RPMI8226 (cell line): ENCODE results near the gene KRTAP10-7.
"Not testable (repeated sequence)": the region's sequence is repeated elsewhere in the genome, so short reads cannot be mapped to it uniquely, and the experiment has no call there.

ENCODE experiments used
- DNase-seq: peaks from one replicate; pipeline ENCODE4 v3.0.0-alpha.2; 2015

KRTAP10-7 gene

DNA sequence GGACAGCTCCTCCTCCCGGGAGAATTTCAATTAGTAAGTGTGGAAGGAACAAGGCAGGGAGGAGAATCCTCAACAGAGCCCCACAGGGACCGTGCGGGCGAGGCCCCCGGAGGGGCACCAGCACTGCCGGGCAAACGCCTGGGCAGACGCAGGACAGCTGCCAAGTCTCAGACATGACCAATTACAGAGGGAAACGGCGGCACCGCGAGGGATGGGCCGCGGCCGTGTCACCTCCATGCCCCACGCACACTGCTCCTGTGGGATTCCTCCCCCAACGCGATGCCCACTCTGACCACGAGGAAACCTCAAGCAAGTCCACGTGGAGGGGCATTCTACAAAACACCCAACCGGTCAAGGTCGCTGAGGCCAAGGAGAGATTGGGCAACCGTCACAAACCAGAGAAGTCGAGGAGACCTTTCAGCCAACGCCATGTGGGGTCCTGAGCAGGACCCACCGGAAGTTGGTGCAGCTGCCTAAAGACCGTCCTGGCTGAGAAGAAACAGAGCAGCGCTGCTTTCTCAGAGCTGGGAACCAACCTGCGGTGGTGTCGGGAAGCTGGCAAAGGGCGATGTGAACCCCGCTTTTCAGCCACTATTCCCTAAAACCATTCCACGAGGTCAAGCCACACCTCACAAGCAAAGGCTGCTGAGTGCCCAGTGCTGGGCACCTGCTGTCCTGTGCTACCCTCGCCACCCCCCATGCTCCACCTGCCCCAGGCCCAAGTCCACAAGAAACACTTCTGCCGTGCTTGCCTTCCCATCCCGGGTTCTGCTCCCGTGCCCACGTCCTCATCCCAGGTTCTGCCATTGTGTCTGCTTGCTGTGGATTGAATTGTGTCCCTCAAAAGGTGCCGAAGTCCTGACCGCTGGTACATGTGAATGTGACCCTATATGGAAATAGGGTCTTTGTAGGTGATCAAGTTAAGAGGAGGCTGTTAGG is 28.3 kb upstream of the KRTAP10-7 start:
- no peak for DNase-seq

DNA sequence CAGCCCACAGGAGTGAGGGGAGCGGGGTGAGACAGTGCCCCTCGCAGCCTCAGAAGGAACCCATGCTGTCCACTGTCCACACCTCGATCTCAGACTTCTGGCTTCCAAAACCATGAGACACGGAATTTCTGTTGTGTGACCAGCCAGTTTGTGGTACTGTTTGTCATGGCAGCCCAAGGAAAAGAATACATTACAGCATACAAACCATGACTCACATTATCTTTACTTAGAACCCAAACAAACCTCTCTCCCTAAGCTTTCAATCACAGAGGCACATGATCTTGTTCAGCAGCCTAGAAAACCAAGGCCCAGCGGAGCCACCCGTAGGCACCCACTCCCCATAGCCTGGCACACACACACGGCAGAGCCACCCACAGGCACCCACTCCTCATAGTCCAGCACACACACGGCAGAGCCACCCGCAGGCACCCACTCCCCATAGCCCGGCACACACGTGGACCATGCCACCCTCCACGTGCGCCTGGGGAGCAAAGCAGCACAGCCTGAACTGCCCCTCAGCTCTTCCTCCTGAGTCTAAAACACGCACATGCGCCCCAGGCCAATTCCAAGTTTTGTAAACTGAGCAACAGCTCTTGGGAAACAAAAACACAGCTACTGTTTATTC is 27.3 kb upstream of the KRTAP10-7 start:
- no peak for DNase-seq

DNA sequence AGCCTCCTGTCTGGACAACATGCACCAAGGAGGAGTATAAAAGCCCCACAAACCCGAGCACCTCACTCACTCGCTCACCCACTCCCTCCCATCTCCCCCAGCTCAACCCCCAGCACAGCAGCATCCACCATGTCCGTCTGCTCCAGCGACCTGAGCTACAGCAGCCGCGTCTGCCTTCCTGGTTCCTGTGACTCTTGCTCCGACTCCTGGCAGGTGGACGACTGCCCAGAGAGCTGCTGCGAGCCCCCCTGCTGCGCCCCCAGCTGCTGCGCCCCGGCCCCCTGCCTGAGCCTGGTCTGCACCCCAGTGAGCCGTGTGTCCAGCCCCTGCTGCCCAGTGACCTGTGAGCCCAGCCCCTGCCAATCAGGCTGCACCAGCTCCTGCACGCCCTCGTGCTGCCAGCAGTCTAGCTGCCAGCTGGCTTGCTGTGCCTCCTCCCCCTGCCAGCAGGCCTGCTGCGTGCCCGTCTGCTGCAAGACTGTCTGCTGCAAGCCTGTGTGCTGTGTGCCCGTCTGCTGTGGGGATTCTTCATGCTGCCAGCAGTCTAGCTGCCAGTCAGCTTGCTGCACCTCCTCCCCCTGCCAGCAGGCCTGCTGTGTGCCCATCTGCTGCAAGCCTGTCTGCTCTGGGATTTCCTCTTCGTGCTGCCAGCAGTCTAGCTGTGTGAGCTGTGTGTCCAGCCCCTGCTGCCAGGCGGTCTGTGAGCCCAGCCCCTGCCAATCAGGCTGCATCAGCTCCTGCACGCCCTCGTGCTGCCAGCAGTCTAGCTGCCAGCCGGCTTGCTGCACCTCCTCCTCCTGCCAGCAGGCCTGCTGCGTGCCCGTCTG is 26.6 kb upstream of the KRTAP10-7 start, which contains the start of gene KRTAP10-4:
TSS of gene KRTAP10-4 (plus strand) at position 100 of the 827 bp plus-strand sequence. CDS start at position 130, 30 bp downstream.
- not testable (repeated sequence) for DNase-seq

DNA sequence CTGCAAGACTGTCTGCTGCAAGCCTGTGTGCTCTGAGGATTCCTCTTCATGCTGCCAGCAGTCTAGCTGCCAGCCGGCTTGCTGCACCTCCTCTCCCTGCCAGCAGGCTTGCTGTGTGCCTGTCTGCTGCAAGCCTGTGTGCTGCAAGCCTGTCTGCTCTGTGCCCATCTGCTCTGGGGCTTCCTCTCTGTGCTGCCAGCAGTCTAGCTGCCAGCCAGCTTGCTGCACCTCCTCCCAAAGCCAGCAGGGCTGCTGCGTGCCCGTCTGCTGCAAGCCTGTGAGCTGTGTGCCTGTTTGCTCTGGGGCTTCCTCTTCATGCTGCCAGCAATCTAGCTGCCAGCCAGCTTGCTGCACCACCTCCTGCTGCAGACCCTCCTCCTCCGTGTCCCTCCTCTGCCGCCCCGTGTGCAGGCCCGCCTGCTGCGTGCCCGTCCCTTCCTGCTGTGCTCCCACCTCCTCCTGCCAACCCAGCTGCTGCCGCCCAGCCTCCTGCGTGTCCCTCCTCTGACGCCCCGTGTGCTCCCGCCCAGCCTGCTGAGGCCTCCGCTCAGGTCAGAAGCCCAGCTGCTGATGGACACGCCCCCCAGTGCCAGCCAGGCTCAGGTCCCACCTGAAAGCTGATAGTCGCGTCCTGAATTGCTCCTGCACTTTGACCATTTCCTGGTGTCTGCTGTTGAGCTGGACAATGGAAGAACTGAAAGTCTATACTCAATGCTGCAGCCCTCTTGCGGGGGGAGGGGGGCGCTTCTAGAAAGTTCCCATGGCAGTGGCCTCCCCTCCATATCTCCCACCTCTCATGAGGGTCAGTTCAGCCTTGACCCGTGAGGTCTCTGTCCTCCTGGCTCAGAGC is 25.7 kb upstream of the KRTAP10-7 start:
- DNase-seq: peak; percentile 63

DNA sequence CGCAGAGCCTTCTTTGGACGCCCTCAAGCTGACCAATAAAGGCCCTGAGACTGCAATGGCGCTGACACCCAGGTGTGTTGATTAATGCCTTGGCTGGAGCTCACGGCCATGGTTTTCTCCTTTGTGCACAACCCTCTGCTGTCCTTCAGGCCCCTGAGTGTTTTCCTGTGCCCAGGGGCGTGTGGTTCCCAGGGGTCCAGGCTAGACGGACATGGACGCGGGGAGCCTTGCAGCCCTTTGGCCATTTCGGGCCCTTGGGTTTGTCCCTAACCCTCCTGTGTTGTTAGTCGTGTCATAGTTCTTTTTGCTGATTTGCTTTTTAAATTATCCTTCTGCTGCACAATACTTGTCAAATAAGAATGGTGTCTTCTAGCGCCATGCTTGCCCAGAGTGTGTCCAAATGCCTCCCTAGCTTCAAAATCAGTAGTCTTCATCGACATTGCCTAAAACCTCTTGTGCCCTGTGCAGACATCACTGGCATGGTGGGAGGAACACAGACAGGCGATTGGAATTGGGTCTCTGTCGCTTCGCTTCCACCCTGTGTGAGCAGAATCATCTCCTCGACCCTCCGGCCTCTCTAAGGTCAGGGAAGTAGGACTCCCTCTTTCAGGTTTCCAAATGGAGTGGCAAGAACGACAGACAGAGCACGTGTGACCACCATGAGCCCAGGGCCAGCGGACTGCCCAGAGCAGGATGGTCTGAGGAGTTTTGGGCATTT is 24.9 kb upstream of the KRTAP10-7 start:
- no peak for DNase-seq

DNA sequence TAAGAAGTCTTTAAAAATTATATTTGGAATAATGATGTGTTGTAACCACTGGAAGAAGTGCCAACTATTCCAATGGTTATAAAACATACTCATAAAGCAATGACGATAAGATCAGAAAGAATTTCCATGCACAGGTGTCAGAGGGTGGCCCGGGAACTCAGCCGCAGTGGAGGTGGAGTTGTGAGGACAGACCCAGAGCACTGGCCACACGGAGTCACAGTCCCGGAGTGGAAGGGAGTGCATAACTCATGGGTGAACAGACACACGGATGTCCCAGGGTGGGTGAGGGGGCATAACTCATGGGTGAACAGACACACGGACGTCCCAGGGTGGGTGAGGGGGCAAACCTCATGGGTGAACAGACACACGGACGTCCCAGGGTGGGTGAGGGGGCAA is 24.4 kb upstream of the KRTAP10-7 start:
- no peak for DNase-seq

DNA sequence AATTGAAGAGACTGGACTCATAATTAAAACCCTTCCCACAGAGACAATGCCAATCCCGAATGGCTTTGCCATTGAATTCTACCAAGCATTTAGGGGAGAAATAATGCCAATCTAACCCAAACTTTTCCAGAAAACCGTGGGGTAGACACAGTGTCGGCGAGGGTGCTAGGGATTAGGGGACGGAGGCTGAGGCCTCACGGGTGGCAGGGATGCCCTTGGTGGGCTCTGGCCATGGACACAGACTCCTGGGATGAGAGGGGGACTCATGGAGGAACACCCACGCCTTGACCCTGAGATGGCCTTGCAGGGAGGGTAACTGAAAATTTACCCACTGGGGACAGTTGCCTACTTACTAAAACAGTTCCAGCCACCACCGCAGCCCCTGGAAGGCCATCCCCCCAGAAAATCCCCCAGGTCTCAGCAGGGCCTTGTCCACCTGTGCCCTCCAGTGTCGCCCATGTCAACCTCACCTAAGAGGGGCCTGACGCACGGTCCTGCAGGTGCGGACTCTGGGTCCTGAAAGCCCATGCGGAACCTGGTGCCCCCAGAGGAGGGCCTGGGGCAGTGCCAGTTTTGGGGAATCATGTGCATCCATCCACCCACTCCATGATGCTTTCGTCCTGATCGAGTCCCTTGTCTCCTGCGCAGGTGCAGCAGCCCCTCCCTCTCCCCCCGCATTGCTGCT is 21.9 kb upstream of the KRTAP10-7 start:
- DNase-seq: no peak

DNA sequence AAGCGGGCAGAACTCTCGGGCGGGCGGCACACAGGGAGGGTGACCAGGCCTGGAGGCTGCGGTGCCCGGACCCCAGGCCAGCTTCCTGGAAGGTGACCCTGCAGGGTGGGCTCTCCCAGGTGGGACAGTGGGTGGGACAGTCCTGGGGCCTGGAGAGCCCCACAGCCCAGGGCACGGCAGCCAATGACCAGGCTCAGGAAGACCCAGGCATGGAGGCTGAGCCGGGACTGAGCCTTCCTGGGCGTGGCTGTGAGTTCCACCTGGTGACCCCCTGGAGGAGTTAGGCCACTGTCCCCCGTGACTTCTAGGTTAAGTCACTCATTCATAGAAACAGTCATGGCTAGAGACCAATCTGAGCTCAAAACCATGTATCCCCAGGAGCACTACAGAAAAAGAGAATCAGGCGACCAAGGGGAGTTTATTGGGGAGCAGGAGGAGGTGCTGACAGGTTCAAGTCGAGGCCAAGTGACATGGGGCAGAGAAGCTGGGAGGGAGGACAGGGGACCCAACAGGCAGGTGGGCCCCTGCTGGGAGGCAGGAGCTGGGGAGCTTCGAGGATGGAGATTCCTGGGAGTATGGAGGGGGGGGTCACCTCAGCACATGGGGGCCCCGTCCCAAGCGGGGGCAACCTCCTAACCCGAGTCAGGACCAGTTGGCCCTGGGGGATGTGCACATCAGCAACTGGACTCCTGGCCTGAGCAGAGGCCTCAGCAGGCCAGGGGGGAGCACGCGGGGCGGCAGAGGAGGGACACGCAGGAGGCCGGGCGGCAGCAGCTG is 21.2 kb upstream of the KRTAP10-7 start:
- no peak for DNase-seq

DNA sequence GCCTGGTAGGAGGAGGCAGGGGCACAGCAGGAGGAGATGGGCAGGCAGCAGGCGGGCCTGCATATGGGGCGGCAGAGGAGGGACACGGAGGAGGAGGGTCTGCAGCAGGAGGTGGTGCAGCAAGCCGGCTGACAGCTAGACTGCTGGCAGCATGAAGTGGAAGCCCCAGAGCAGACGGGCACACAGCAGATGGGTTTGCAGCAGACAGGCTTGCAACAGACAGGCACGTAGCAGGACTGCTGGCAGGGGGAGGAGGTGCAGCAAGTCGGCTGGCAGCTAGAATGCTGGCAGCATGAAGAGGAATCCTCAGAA is 20.6 kb upstream of the KRTAP10-7 start:
- DNase-seq: no peak

DNA sequence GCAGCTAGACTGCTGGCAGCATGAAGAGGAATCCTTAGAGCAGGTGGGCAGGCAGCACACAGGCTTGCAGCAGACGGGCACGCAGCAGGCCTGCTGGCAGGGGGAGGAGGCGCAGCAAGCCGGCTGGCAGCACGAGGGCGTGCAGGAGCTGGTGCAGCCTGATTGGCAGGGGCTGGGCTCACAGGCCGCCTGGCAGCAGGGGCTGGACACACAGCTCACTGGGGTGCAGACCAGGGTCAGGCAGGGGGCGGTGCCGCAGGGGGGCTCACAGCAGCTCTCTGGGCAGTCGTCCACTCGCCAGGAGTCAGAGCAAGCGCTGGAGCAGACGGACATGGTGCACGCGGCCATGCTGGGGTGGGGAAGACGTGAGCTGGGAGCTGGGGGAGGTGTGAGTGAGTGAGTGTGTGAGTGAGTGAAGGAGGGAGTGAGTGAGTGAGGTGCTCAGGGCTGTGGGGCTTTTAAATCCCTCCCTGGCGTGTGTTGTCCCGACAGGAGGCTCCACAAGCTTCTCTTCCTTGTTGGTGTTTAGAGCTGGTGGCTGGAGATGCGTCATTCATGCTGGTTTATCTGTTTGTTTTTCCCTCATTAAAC is 20.1 kb upstream of the KRTAP10-7 start, which contains the start of gene KRTAP10-5:
TSS of gene KRTAP10-5 (minus strand) at position 374 of the 591 bp plus-strand sequence. CDS start at position 348, 26 bp downstream.
- DNase-seq: peak; percentile 66

DNA sequence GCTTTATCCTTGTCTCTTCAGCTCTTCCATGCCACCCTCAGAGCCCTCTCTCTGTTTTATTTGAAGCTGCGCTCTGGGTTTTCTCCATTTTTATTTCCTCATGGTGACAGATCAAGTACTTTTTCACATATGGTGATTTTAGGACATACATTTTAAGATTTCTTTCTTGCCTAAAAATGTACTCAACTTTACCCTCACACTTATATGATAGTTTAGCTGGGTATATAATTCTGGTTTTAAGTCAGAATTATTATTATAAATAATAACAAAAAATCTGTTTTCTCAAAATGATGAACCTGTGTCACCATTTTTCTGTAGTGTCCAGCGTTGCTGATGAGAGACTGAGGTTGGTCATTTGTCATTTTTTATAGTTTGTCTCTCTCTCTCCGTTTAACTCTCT is 19.2 kb upstream of the KRTAP10-7 start:
- DNase-seq: no peak

DNA sequence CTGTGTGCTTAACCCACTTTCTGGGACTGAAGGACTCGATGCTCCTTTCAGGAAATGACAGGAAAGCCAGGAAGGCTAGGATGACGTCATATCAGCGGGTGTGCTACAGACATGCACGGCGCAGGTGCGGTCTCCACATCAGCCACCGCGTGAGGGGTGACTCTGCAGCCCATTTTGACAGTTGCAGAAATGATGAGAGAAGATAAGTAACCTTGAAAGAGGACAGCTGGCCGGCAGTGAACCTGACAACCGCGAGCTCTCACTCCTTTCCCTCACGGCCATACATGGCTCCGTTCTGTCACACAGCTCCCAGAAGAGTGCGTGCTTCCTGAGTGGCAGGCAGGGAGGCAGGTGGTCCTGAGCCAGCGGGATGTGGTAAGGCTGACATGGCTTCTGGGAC is 18.3 kb upstream of the KRTAP10-7 start:
- DNase-seq: no peak

DNA sequence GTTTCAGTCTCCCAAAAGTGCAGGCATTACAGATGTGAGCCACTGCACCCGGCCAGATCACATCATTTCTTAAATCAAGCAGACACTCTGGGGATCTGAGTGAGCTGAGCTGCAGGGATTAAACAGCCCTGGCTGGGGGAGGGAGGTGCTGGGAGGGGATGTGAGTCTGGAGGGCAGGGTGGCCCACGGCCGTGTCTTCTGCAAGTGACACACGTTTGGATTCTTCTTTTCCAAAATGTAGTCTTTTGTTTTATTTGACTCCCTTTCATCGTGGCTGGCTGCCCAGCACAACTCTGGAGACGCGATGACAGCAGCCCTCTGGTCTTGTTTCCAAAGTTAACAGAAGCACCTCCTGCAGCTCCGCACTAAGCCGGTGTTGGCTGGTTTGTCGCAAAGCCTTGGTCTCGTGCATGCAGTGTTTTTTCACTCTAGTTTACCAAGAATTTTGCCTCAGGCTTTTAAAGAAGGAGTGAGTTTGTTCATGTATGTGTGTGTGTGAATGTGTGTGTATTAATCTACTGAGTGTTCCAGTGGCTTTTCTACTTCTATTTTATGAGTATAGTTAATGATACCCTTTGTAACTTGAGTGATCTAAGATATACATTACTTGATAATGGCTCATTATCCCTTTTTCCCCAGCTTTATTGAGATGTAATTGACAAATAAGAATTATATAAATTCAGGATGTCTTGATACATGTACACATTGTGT is 17.2 kb upstream of the KRTAP10-7 start:
- DNase-seq: no peak

DNA sequence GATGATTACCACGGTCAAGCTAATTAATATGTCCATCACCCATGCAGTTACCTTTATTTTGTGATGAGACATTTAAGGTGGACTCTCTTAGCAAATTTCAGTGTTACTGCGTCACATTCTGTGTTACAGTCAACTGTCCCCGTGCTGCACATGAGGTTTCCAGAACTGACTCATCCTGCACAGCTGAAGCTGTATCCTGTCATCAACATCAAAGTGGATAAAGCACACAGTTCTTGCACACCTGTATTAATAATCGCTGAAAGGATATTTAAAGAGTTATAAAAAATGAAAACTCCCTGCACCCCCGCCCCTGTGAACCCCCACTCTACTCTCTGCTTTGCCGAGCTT is 16.6 kb upstream of the KRTAP10-7 start:
- no peak for DNase-seq

DNA sequence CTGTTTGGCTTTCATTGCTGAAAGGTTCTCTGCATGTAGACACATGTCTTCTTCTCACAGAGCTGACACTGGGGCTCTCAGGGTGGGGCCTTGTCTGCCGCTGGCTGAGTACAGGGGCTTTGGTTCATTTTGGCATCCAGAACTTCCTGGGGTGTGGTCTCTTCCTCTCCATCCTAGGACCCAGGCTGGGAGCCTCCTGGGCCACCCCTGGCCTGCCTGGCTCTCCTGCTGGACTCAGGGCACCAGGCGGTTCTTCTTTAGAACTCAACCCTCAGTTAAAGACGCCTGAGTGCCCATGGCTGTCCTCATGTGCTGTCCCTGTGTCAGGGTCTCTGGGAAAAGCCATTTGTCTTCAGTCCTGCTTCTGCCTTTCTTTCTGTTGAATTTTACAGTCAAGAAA is 14.5 kb upstream of the KRTAP10-7 start:
- DNase-seq: no peak

DNA sequence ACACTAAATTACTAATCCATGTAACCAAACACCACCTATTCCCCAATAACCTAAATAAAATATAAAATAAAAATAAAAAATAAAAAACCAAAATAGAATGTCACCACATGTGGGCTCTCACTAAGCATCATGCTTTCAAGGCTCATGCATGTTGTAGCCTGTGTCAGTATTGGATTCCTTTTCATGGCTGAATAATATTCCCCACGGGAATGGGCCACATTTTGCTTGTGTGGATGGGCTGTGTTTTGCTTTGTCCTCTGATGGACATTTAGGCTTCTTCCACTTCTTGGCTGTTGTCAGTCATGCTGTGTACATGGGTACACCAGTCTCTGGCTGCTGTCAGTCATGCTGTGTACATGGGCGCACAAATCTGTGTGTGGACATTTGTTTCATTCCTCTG is 11.3 kb upstream of the KRTAP10-7 start:
- no peak for DNase-seq

DNA sequence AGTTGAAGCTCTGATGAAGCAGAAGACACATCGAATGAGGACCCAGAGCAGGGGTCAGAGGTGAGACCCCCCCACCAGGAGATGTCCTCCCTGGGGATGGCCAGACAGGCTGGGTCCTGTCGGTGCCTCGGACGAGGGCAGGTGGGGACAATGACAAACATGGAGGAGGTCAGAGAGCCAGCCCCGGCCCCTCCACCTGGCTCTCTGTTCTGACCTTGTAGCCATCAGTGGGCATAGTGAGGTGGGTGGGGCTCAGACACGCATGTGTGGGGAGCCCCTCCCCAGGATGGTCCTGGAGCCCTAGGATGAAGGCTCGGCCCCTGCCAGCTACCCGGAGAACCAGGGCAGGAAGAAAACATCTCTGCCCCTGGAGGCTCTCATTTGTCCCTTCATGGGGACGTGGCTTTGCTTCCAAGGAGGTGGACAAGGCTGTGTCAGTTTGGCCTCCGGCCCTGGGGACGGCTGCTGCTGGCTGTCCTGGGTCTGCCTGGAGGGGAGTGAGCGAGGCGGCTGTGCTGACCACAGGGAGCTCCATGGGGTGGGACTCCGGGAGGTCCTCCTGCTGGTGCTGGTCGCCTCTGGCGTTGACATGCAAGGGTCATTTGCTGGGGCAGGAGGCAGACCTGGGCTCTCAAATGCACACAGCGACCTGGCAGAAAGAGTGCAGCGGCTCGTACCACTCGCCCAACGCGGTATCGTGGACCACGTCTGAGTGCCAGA is 10.7 kb upstream of the KRTAP10-7 start:
- no peak for DNase-seq

DNA sequence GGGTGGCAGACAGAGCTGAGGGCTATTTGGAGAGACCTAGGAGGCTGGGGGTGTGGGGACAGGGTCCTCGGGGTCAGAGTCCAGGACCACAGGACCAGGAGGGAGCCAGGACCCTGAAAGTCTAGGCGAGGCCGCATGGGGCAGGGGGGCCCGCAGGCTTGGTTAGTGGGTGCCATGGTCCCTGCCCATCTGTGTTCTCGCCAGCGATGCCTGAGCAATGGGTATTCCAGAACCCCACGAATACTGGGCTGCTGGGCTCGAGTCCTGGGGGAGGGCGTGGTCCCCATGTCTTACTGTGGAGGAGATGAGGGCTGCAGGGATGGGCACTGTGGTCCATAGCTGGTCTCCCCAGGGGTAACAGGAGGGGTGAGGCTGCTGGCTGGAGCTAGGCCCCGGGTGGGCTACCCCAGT is 10.1 kb upstream of the KRTAP10-7 start:
- no peak for DNase-seq
